ENCODE data around the gene TNRC6B. TPM values are rescaled to one million over a fixed set of nuclear protein-coding genes. Genes with fewer than 3 reads are reported as not detected.

Gene TNRC6B
- total and polyA plus RNA-seq, 2 experiments from 2014 or later = 23.7 to 25.8 TPM

GRCh38 chr22:40348025-40348658 lies 170.4 kb downstream of the TNRC6B start:
- H3K9me2 ChIP-seq (replicated peaks; ENCODE audit: insufficient read depth) = no peaks in the 10 kb centered on the region
- H3K79me2 ChIP-seq = peaks cover 54% of the 10 kb centered on the region
- peak; percentile 72 for DNase-seq (ENCODE audit: low spot score)
- TF ChIP-seq, protein P1, sequence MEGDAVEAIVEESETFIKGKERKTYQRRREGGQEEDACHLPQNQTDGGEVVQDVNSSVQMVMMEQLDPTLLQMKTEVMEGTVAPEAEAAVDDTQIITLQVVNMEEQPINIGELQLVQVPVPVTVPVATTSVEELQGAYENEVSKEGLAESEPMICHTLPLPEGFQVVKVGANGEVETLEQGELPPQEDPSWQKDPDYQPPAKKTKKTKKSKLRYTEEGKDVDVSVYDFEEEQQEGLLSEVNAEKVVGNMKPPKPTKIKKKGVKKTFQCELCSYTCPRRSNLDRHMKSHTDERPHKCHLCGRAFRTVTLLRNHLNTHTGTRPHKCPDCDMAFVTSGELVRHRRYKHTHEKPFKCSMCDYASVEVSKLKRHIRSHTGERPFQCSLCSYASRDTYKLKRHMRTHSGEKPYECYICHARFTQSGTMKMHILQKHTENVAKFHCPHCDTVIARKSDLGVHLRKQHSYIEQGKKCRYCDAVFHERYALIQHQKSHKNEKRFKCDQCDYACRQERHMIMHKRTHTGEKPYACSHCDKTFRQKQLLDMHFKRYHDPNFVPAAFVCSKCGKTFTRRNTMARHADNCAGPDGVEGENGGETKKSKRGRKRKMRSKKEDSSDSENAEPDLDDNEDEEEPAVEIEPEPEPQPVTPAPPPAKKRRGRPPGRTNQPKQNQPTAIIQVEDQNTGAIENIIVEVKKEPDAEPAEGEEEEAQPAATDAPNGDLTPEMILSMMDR (IDR thresholded peaks at IDR 0.05; ENCODE audit: poor library complexity) = peak; percentile 85
- TF ChIP-seq EZH2phosphoT487 (IDR thresholded peaks at IDR 0.05; ENCODE audit: low read depth, severe bottlenecking, unreplicated experiment) = no peak
- H3K9me3 ChIP-seq (ENCODE audit: low read depth) = no peaks in the 10 kb centered on the region
- H3K27ac ChIP-seq = no peak overlapping the region
- peak overlapping the region; percentile 91 for H3K4me2 ChIP-seq
- H3K4me3 ChIP-seq = peak overlapping the region; percentile 92
- H3K4me1 ChIP-seq (ENCODE audit: insufficient read depth) = peaks cover 13% of the 10 kb centered on the region
- WGBS (ENCODE audit: low lambda C conversion rate, missing lambda C conversion rate) = 77% methylated on average over 10 of the region's 10 CpGs
- H2AFZ ChIP-seq = no peak overlapping the region
- H3K36me3 ChIP-seq (replicated peaks; ENCODE audit: insufficient read depth, low read depth) = no peaks in the 10 kb centered on the region
- no peaks in the 10 kb centered on the region for H3K27me3 ChIP-seq
- peaks cover 12% of the 10 kb centered on the region for H4K20me1 ChIP-seq (ENCODE audit: insufficient read depth, poor library complexity, severe bottlenecking)

DNA sequence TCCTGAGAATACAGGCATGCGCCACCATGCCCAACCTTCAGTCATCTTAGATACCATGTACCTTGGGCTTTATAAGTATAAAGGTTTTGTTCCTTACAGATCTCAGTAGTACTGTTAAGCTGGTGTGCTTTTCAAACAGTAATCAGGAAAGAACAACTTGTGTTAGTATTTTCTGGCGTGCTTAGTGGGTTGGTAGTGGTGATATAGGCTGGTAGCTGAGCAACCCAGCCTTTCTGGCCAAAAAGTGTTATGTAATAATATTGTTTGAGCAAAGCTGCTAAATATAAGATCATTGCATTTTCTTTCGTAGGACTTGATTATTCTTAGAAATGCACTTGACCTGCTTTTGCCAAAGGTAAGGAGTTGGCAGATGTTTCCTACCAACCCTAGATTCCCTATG lies 175.0 kb downstream of the TNRC6B start:
- no peak for TF ChIP-seq EZH2phosphoT487 (IDR thresholded peaks at IDR 0.05; ENCODE audit: low read depth, severe bottlenecking, unreplicated experiment)
- TF ChIP-seq, protein P1 (IDR thresholded peaks at IDR 0.05; ENCODE audit: poor library complexity) = no peak
- no peak for TF ChIP-seq EZH2 (IDR thresholded peaks at IDR 0.05; ENCODE audit: borderline replicate concordance)
- peaks cover 6% of the 10 kb centered on the region for H3K4me1 ChIP-seq (ENCODE audit: insufficient read depth)
- no peak overlapping the region for H3K4me3 ChIP-seq
- H3K9me2 ChIP-seq (replicated peaks; ENCODE audit: insufficient read depth) = no peaks in the 10 kb centered on the region
- H3K36me3 ChIP-seq (replicated peaks; ENCODE audit: insufficient read depth, low read depth) = no peaks in the 10 kb centered on the region
- no peak overlapping the region for H3K27ac ChIP-seq
- peaks cover 12% of the 10 kb centered on the region for H4K20me1 ChIP-seq (ENCODE audit: insufficient read depth, poor library complexity, severe bottlenecking)
- 97% methylated on average over 3 of the region's 3 CpGs for WGBS (ENCODE audit: low lambda C conversion rate, missing lambda C conversion rate)
- no peaks in the 10 kb centered on the region for H3K9me3 ChIP-seq (ENCODE audit: low read depth)
- H2AFZ ChIP-seq = no peak overlapping the region
- no peak overlapping the region for H3K4me2 ChIP-seq
- H3K27me3 ChIP-seq = no peaks in the 10 kb centered on the region
- H3K79me2 ChIP-seq = peaks cover 39% of the 10 kb centered on the region
- DNase-seq (ENCODE audit: low spot score) = no peak

GRCh38 chr22:40361100-40361499 lies 183.4 kb downstream of the TNRC6B start:
- no peak for DNase-seq (ENCODE audit: low spot score)
- Histone ChIP-seq H4K20me1 (ENCODE audit: insufficient read depth, poor library complexity, severe bottlenecking) (no peaks in the 10 kb centered on the region), H2AFZ (no peak overlapping the region), H3K9me3 (ENCODE audit: low read depth) (no peaks in the 10 kb centered on the region), H3K36me3 (replicated peaks; ENCODE audit: insufficient read depth, low read depth) (peaks cover 4% of the 10 kb centered on the region), H3K4me2 (no peak overlapping the region), H3K4me3 (no peak overlapping the region), H3K27me3 (no peaks in the 10 kb centered on the region), H3K27ac (no peak overlapping the region), H3K4me1 (ENCODE audit: insufficient read depth) (no peaks in the 10 kb centered on the region), H3K9me2 (replicated peaks; ENCODE audit: insufficient read depth) (no peaks in the 10 kb centered on the region), H3K79me2 (no peaks in the 10 kb centered on the region)
- 95% methylated on average over 5 of the region's 5 CpGs for WGBS (ENCODE audit: low lambda C conversion rate, missing lambda C conversion rate)
- no peak for TF ChIP-seq EZH2phosphoT487 (IDR thresholded peaks at IDR 0.05; ENCODE audit: low read depth, severe bottlenecking, unreplicated experiment)
- no peak for TF ChIP-seq EZH2 (IDR thresholded peaks at IDR 0.05; ENCODE audit: borderline replicate concordance)
- TF ChIP-seq, protein P1 (IDR thresholded peaks at IDR 0.05; ENCODE audit: poor library complexity) = no peak
